Osteocyte (in vitro differentiated cells): ENCODE measurements around the gene SORD. TPM values are rescaled to one million over a fixed set of nuclear protein-coding genes. Genes with fewer than 3 reads are reported as not detected.
"Not testable (repeated sequence)": the region's sequence is repeated elsewhere in the genome, so short reads cannot be mapped to it uniquely, and the experiment has no call there.

ENCODE experiments used
- DNase-seq: peaks from one replicate; pipeline ENCODE4 v3.0.0; 2021; ENCODE audit warnings: mixed read lengths; ENCODE audit not compliant: unreplicated experiment; ENCODE audit errors: extremely low spot score
- H3K27ac Mint-ChIP-seq: one replicate; pipeline ENCODE4 v1.8.0; 2021; ENCODE audit warnings: mild to moderate bottlenecking, mixed read lengths; ENCODE audit not compliant: unreplicated experiment
- H3K27me3 Mint-ChIP-seq: one replicate; pipeline ENCODE4 v1.8.0; 2021; ENCODE audit warnings: mixed read lengths; ENCODE audit not compliant: unreplicated experiment
- H3K36me3 Mint-ChIP-seq: one replicate; pipeline ENCODE4 v1.8.0; 2021; ENCODE audit warnings: mixed read lengths; ENCODE audit not compliant: unreplicated experiment
- H3K4me1 Mint-ChIP-seq: one replicate; pipeline ENCODE4 v1.8.0; 2021; ENCODE audit warnings: mixed read lengths; ENCODE audit not compliant: unreplicated experiment
- H3K4me3 Mint-ChIP-seq: one replicate; pipeline ENCODE4 v1.8.0; 2021; ENCODE audit warnings: mild to moderate bottlenecking, moderate library complexity, mixed read lengths; ENCODE audit not compliant: unreplicated experiment
- H3K9me3 Mint-ChIP-seq: one replicate; pipeline ENCODE4 v1.8.0; 2021; ENCODE audit warnings: mixed read lengths; ENCODE audit not compliant: unreplicated experiment
- CTCF ChIP-seq: fragments of 200-600 bp; sonication (generic); IDR thresholded peaks from 2 replicates; pipeline ENCODE4 v1.5.0; 2021; ENCODE audit warnings: antibody characterized with exemption, mild to moderate bottlenecking, moderate library complexity
- total RNA-seq: library from RNA; stranded (reverse); gene quantifications from 2 replicates; pipeline ENCODE4 v1.2.1, GENCODE V29; 2021

SORD gene
- total RNA-seq, 1 donor from 2014 or later = 9.8 TPM

- H3K9me3 Mint-ChIP-seq = no peaks in the 10 kb centered on the region
- H3K27ac Mint-ChIP-seq = no peak overlapping the region
- peaks cover 39% of the 10 kb centered on the region for H3K27me3 Mint-ChIP-seq
- H3K4me1 Mint-ChIP-seq = peaks cover 10% of the 10 kb centered on the region
- H3K36me3 Mint-ChIP-seq = no peaks in the 10 kb centered on the region
- H3K4me3 Mint-ChIP-seq = no peak overlapping the region
- TF ChIP-seq CTCF = no peak
- no peak for DNase-seq
These were observed 1.6 kb upstream of the SORD start for GRCh38 chr15:45021348-45021747.

GRCh38 chr15:45023659-45024225 lies 747 bp downstream of the SORD start:
- H3K27me3 Mint-ChIP-seq = peaks cover 15% of the 10 kb centered on the region
- peak overlapping the region; percentile 76 for H3K27ac Mint-ChIP-seq
- no peak for TF ChIP-seq CTCF
- no peaks in the 10 kb centered on the region for H3K36me3 Mint-ChIP-seq
- no peak for DNase-seq
- H3K4me3 Mint-ChIP-seq = peak overlapping the region; percentile 83
- peaks cover 10% of the 10 kb centered on the region for H3K4me1 Mint-ChIP-seq
- no peaks in the 10 kb centered on the region for H3K9me3 Mint-ChIP-seq

GRCh38 chr15:45024649-45025048 lies 1.7 kb downstream of the SORD start:
- not testable (repeated sequence) for DNase-seq, H3K9me3 Mint-ChIP-seq, H3K36me3 Mint-ChIP-seq, H3K27me3 Mint-ChIP-seq, H3K4me3 Mint-ChIP-seq, H3K27ac Mint-ChIP-seq
- H3K4me1 Mint-ChIP-seq = peaks cover 10% of the 10 kb centered on the region

- H3K27ac Mint-ChIP-seq, DNase-seq, H3K4me3 Mint-ChIP-seq, H3K9me3 Mint-ChIP-seq, H3K36me3 Mint-ChIP-seq, H3K27me3 Mint-ChIP-seq: not testable (repeated sequence)
- peaks cover 10% of the 10 kb centered on the region for H3K4me1 Mint-ChIP-seq
These were observed 2.6 kb downstream of the SORD start for GRCh38 chr15:45025627-45026026.

- TF ChIP-seq CTCF = no peak
- Mint-ChIP-seq H3K36me3 (peaks cover 2% of the 10 kb centered on the region), H3K4me1 (peaks cover 10% of the 10 kb centered on the region), H3K4me3 (no peak overlapping the region), H3K27ac (no peak overlapping the region), H3K9me3 (no peaks in the 10 kb centered on the region), H3K27me3 (no peaks in the 10 kb centered on the region)
- DNase-seq = no peak
These were observed 3.7 kb downstream of the SORD start for GRCh38 chr15:45026651-45027190.

- Mint-ChIP-seq H3K4me1 (peaks cover 10% of the 10 kb centered on the region), H3K36me3 (peaks cover 2% of the 10 kb centered on the region), H3K9me3 (no peaks in the 10 kb centered on the region), H3K4me3 (no peak overlapping the region), H3K27me3 (no peaks in the 10 kb centered on the region), H3K27ac (no peak overlapping the region)
- DNase-seq = no peak
- no peak for TF ChIP-seq CTCF
These were observed 4.2 kb downstream of the SORD start for GRCh38 chr15:45027220-45027619.
